Pons (tissue), 1 donor: ENCODE measurements around the gene SELENOF.
"Not testable (repeated sequence)": the region's sequence is repeated elsewhere in the genome, so short reads cannot be mapped to it uniquely, and the experiment has no call there.

Experiments
- DNase-seq: peaks from one replicate; pipeline ENCODE4 v3.0.0-alpha.2; 2016; ENCODE audit warnings: low spot score

Gene SELENOF

DNA sequence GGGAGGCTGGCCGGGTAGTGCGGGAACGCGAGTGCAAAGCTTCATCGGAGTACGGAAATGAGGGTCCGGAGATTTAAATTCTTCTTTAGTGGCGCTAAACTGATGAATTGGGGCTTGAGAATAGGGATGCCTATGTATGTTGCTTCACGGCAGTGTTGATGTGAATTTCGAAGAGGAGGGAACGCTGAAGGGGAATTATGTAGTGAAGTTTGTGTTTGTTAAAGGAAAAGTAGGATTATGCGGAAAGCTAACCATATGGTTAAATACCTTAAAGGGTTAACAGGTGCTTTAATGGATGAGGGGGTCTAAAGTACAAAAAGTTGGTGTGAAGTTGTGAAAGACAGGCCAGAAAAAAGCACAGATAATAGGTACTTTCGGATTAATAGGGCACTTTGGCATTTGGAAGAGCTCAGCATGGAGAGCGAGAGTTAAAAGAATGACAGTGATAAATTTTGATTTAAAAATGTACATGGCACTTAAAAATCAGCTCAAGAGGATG is 1.9 kb upstream of the SELENOF start:
- no peak for DNase-seq

DNA sequence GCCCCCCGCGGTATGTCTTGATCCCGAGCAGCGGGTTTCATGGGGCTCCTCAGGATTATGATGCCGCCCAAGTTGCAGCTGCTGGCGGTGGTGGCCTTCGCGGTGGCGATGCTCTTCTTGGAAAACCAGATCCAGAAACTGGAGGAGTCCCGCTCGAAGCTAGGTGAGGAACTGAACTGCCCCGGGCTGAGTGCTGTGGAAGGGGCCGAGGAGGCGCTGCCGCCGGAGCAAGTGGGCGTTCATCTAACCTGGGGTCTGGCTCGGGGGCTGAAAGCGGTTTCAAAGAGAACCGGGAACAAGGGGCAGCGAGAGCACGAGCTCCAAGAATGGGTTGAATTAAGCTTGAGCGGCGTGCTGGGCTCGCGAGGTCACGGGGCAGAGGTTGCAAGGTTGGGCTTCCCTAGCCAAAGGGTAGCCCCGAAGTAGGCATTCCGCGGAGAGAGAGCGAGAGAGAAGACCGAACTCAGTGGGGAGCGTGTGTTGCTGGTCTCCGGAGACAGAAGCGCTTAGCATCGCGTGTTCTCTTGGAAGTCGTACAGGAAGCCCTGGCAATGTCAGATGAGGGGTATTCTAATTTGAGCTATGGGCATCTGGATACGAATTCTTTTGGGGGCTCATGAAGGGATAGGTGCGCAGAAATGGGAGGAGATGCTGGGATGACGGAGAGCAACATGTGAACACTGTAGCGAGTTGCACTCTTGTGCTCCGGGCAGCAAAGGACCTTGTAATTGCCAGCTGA is 1.2 kb upstream of the SELENOF start:
- DNase-seq: peak; percentile 76

DNA sequence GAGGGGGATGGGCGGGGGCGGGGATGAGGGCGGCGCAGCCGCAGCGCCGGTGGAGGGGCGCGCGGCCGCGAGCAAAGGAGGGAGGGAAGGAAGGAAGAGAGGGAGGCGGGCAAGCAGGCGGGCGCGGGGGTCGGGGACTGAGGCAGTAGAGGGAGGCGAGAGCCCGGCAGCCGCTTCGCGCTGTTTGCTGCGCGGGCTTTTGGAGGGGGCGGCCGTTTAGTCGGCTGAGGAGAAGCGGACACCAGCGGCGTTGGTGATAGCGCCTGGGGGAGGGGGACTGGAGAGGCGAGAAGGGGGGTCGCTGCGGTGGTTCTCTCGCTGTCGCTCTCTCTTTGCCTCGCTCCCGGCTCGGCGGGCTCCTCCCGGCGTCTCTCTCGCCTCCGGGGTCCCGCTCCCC is 673 bp upstream of the SELENOF start, which contains the start of gene HS2ST1:
Gene HS2ST1, plus strand, starts transcription at position 35 of the 397 bp plus-strand sequence.
- no peak for DNase-seq

DNA sequence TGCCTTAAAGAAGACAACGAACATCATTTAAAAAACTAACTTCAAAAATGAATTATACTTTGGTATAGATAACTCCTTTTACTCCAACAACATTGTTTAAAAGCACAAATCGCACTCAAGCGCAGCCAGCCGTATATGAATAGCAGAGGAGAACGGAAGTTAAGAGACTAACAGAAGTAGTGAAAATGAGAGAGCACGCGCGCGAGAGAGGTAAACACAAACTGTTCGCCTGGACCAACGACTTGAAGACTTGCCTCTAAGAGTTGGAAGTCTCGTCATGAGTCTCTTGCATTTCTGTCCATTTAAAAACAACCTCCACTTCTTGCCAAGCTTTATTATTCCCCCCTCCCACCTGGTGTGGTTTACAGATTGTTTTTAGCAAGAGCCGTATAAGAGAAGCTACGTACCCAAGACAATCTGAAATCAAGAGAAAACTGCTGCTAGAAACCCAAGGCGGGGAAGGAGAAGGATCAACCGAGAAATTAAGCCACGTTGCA is 479 bp downstream of the SELENOF start:
- DNase-seq: peak; percentile 45

DNA sequence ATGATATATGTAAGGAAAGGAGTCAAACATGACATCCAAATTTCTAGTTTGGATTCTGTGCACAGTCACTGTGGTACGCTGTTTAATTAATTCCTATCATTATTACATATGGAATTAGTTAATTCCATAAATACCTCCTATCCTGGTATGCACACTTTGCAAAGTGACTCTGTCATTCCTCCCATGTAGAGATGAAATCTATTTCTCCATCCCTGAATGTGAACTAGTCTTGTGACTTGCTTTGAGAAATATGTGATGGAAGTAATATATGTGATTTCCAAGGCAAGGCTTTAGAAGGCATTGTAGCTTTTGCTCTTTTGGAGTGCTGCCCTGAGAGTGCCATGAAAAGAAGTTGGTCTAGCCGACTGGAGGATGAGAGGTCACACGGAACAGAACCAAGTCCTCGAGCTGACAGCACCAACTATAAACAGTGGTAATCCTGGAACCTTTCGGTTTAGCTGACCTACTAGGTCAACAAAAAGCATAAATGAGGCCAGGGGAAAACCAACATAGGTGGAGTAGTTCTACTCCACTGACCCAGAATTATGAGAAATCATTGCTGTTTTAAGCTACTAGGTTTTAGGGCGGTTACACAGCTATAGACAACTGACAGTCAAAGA is 1.5 kb downstream of the SELENOF start:
- no peak for DNase-seq

DNA sequence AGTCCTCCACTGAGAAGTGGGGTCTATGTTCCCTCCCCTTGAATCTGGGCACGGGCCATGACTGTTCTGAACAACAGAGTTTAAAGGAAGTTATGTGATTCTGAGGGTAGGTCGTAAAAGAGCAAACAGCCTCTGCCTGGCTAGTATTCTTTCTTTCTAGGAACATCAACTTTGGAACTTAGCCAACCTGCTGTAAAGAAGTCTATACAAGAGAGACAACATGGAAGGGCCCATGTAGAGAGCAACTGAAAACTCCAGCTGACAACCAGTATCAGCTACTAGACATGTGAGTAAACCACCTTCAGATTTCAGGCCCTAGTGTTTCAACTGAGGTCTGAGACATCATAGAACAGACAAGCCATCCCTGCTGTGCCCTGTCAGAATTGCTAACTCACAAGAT is 7.5 kb downstream of the SELENOF start:
- DNase-seq: no peak

DNA sequence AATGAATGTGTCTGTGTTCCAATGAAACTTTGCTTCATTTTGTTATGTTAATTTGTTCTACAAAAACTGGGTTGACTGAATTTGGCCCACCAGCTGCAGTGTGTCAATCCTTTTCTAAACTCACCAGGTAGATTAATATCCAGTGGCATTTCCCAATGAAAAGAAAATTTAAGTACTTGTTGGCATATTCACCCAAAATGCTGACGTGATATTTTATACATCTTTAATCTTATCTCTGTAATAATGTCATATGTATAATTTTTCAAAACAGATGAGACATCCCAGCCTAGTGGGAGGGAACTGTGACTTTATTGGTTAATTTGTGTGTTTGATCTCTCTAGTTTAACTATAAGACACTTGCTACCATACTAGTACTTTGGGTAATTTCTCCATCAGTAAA is 8.1 kb downstream of the SELENOF start:
- DNase-seq: no peak

DNA sequence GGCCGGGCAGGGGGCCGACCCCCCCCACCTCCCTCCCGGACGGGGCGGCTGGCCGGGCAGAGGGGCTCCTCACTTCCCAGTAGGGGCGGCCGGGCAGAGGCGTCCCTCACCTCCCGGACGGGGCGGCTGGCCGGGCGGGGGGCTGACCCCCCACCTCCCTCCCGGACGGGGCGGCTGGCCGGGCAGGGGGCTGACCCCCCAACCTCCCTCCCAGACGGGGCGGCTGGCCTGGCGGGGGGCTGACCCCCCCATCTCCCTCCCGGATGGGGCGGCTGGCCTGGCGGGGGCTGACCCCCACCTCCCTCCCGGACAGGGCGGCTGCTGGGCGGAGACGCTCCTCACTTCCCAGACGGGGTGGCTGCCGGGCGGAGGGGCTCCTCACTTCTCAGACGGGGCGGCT is 14.5 kb downstream of the SELENOF start:
- not testable (repeated sequence) for DNase-seq

DNA sequence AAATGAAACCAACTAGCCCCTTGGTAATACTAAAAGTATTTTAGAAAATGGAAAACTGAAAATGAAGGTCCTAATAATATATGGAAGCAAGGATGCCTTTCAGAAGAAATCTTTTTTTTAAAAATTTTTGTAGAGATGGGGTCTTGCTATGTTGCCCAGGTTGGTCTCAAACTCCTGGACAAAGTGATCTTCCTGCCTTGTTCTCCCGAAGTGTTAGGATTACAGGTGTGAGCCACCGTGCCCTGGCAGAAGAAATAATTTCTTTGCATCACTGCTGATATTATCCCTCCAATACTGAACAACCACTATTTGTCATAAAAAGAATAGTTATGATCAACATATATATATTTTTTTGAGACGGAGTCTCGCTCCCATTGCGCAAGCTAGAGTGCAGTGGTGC is 25.6 kb downstream of the SELENOF start:
- no peak for DNase-seq

DNA sequence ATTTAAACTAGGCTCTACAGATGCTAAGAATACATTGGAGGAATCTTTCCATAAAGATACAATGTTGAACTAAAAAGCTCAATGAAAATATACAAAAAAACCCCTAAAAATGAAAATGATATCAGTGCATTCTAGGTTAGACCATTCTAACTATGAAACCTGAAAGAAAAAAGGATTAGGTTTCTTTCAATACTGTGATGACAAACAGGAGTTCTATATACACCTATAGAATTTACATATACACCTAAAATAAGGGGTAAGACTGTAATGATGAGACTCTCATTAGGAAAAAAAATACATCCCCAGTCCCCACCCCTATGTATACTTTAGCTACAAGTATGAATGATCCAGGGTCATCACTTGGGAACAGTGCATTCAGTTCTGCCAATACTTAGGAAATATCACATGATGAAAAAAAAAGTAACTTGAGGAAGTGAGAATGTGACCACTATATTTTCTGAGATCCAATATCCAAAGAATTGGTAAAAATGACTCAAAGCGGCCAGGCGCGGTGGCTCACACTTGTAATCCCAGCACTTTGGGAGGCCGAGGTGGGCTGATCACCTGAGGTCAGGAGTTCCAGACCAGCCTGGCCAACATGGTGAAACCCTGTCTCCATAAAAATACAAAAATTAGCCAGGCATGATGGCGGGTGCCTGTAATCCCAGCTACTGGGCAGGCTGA is 26.3 kb downstream of the SELENOF start:
- no peak for DNase-seq

DNA sequence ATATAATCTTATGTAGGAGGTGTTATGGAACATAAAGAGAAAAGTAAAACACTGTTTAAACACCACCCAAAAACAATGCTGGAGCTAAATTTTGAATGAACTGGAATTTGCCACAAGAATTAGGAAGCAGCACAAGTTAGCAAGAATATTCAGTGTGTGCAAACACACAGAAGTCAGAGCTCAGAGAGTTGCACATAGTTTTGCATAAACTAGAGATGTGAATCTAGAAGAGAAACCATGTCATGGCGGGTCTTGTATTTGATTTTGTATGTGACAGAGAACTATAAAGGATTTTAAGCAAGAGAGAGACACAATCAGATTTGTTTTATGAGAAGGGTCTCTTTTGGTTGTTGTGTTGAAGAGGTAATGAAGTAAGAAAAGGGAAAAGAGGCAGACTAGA is 38.2 kb downstream of the SELENOF start:
- no peak for DNase-seq

DNA sequence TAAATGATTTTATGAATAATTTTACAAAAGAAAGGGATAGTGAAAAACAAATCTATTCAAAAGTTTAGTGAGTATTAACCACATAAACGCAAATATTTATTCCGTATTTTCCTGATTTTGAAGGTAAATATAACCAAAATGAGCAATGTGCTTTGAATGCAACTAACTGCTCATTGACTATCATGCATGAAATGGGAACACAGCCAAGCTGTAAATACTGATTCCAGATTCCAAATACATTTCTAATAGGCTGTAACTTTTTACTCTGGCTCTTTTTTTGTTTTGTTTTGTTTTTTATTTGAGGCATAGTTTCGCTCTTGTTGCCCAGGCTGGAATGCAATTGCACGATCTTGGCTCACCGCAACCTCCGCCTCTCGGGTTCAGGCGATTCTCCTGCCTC is 41.8 kb downstream of the SELENOF start:
- no peak for DNase-seq

DNA sequence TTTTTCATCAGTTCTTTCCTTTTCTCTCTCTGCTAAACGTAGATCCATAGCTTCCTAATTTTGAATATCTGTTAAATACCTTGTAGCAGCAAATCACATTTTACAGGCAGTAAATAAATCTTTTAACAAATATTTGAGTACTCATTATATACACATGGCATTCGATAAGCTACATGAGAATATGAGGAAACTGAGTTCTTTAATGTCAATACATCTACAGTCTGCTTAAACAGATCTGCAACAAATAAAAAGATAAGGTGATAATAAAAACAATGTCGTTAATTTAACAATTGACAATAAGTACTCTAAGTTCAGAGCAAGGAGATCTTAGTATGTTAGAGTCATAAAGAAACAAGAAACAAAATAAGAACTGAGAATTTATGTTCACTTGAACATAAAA is 42.9 kb downstream of the SELENOF start:
- no peak for DNase-seq

DNA sequence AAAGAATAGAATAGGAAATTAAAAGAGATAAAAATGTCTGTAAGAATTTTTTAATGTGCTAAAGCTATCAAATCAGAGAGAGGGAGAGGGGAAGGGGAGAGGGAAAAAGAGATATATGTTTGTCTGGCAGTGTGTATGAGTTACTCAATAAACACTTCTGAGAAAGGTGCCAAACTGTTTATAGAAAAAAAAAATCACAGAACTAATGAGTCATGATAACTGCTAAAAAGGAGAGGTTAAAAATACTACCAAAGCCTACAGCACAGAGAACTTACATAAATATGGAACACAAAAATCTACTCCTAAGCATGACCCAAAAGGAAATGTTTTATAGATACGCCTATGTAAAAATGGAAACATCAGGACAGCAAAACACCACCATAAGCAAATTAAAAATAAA is 45.4 kb downstream of the SELENOF start:
- no peak for DNase-seq

DNA sequence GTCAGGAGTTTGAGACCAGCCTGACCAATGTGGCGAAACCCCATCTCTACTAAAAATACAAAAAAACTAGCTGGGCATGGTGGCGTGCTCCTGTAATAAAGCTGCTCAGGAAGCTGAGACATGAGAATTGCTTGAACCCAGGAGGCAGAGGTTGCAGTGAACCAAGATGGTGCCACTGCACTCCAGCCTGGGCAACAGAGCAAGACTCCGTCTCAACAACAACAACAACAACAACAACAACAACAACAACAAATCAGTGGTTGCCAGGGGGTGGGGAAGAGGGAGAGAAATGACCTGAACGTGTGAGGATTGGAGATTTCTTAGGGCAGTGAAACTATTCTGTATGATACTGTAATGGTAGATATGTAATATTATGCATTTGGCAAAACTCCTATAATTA is 46.6 kb downstream of the SELENOF start:
- not testable (repeated sequence) for DNase-seq

DNA sequence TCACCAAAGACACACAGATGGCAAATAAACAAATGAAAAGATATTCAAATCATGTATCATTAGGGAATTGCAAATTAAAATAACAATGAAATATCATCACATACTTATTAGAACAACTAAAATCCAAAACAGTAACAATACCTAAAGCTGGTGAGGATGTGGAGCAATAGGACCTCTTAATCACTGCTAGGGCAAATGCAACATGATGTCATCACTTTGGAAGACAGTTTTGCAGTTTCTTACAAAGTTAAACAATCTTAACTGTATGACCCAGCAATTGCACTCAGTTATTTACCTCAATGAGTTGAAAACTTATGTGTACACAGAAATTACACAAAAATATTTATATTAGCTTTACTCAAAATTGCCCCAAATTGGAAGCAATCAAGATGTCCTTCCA is 47.3 kb downstream of the SELENOF start:
- no peak for DNase-seq

DNA sequence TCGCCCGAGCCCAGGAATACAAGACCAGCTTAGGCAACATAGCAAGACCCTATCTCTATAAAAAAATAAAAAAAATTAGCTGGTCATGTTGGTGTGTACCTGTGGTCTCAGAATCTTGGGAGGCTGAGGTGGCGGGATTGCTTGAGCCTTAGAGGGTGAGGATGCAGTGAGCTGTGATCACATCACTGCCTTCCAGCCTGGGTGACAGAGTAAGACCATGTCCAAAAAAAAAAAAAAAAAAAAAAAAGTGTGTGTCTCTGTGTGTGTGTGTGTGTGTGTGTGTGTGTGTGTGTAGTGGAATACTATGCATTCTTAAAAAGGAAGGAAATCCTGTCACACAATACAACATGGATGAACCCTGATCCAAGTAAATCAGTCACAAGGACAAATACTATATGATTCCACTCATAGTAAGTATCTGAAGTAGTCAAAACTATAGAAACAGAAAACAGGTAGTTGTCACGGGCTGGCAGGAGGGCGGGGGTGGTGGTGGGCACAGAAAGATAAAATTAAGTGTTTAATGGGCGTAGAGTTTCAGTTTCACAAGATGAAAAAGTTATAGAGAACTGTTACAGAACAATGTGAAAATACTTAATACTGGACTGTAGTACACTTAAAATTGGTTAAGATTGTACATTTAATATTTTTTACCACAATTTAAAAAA is 47.8 kb downstream of the SELENOF start:
- DNase-seq: no peak

DNA sequence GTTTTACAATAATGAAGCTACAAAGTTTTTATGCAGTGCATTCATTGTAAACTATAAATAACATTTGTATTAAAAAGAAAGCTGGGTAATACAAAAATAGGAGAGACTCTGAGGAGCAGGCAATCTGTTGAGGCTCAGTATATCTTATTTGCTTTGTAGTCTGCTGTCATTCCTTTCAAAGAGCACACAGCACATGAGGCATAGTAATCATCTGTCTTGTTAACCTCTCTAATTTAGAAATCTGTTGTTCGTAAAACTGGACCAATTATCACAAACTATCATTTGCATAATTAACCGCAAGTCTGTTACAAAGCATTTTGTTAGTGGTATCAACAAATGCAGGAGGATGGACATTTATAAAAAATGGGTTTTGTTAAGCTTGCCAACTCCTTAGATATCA is 51.0 kb downstream of the SELENOF start:
- no peak for DNase-seq

DNA sequence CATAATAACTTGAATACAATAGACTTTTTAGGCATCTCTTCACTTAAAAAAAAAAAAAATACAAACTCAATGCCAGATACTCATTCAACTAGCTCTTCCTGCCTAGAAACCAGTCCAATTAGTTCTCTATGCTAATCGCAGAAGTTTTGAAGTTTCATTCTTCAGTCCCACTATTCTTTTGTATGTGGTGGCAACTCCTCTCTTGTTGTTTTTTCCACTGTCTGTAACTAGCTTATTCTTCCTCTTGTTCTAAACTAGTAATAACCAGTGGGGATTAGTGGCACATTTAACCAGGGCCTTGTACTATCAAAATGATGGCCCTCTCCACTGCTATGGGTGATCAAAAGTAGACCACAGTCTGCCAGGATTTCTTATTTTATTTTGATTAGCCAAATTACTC is 52.5 kb downstream of the SELENOF start:
- no peak for DNase-seq

DNA sequence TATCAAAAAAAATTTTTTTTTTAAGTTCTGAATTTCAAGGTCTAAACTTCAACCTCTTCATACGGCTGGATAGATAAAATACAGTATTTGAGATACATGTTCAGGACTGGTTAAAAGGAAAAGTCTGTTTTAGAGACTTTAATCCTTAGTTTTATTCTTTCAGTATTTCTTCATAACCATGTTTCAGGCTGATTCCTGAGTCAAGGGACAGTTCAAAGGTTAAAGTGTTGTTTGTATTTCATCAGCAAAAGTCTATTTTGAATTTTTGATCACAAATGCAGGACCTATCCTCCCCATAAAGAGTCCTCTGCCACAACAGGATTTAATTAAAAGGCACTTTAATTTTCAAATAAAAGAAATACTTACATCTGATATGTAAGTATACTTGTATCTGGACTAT is 53.5 kb downstream of the SELENOF start:
- no peak for DNase-seq

DNA sequence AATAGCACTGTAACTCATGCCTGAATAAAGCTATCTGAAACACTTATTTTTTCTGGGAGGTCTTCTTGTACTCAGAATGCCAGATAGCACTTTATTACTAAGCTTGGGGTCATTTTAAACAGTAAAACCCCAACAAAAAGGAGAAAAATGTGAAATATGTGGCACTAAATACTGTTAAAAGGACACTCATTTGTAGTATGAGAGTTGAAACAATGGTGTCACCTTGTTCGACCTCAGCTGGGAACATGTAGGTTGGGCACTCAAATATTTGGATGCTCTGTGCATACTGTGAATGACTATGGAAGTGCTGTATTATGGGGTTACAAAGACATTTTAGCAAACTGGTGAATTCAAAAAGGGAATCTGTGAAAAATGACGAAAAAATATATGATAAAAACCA is 53.9 kb downstream of the SELENOF start:
- DNase-seq: no peak

DNA sequence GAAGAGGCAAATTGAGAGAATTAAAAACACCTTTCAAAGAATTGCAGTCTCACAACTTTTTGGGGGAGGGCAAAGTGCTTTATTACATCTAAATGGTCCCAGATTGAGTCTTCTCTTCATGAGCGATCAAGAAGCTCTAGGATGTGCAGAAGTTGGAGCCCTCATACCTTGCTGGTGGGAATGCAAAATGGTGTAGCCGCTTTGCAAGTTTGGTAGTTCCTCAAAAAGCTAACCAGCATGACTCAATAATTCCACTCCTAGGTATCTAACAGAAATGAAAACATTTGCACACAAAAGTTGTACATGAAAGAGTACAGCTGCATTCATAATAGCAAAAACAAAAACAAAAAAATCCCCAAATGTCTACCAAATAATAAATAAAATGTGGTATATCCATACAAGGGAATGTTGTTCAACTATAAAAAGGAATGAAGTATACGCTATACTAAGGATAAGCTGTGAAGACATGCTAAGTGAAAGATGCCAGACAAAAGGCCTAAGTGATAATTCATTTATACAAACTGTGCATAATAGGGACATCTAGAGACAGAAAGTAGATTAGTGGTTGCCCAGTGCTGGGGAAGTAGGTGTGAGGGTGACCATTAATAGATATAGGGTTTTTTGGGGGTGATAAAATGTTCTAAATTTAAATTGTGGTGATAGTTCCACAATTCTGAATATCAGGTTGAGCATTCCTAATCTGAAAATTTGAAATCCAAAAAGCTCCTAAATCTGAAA is 55.2 kb downstream of the SELENOF start:
- DNase-seq: no peak
